HEK293T (cell line): ENCODE measurements around the gene ZNF609.

Experiments used
- BHLHE40 ChIP-seq: fragments of 450-650 bp; IDR thresholded peaks from 2 replicates; pipeline ENCODE4 v1.6.1; 2016; ENCODE audit warnings: mild to moderate bottlenecking, moderate library complexity, borderline replicate concordance
- CTBP1 ChIP-seq: fragments of 450-650 bp; IDR thresholded peaks from 2 replicates; pipeline ENCODE4 v1.6.1; 2016; ENCODE audit warnings: borderline replicate concordance
- ELF4 ChIP-seq: fragments of 450-650 bp; IDR thresholded peaks from 2 replicates; pipeline ENCODE4 v1.6.1; 2017; ENCODE audit warnings: antibody characterized with exemption
- FOXM1 ChIP-seq: fragments of 450-650 bp; IDR thresholded peaks from 2 replicates; pipeline ENCODE4 v1.6.1; 2017; ENCODE audit warnings: mild to moderate bottlenecking, borderline replicate concordance
- HDGF ChIP-seq: fragments of 450-650 bp; IDR thresholded peaks from 2 replicates; pipeline ENCODE4 v1.6.1; 2017; ENCODE audit warnings: antibody characterized with exemption, borderline replicate concordance
- NFRKB ChIP-seq: fragments of 450-650 bp; IDR thresholded peaks from 2 replicates; pipeline ENCODE4 v1.6.1; 2016; ENCODE audit warnings: mild to moderate bottlenecking, moderate library complexity
- PKNOX1 ChIP-seq: fragments of 450-650 bp; IDR thresholded peaks from 2 replicates; pipeline ENCODE4 v1.6.1; 2016
- SP1 ChIP-seq: fragments of 450-650 bp; IDR thresholded peaks from 2 replicates; pipeline ENCODE4 v1.6.1; 2017
- SUZ12 ChIP-seq: fragments of 450-650 bp; IDR thresholded peaks from 2 replicates; pipeline ENCODE4 v1.6.1; 2016; ENCODE audit warnings: mild to moderate bottlenecking

DNA sequence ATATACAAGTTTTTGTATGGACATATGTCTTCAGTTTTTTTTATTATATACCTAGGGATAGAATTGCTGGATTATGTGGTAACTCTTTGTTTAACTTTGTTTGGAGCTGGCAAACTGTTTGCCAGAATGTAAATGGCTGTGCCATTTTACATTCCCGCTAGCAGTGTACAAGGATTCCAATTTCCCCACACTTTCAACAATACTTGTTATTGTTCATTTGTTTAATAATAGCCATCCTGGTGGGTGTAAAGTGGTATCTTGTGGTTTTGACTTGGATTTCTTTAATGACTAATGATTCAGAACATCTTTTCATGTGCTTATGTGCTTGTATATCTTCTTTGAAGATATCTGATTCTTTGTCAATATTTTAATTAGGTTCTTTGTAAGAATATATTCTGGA, 64.4 kb downstream of the ZNF609 start:
- TF ChIP-seq SUZ12 (no peak), BHLHE40 (no peak), HDGF (no peak), FOXM1 (no peak), ELF4 (no peak), CTBP1 (no peak), SP1 (no peak), PKNOX1 (no peak), NFRKB (no peak)
